GM12878 (cell line): Measurements from ENCODE around the gene NAAA.

Experiments
- BCLAF1 ChIP-seq: fragments of 450-650 bp; IDR thresholded peaks from 2 replicates; pipeline ENCODE4 v1.6.1; 2017; ENCODE audit warnings: antibody characterized with exemption, mild to moderate bottlenecking, moderate library complexity
- CBX3 ChIP-seq: fragments of 200-600 bp; sonication (generic); IDR thresholded peaks from 2 replicates; pipeline ENCODE4 v1.6.1; 2016; ENCODE audit warnings: low read depth, borderline replicate concordance
- CTCF ChIP-seq, 3 experiments: IDR thresholded peaks in 2 of 3; conservative IDR thresholded peaks in 1 of 3; 2 replicates each; pipeline ENCODE4 v1.5.1; 2011; ENCODE audit warnings: low read depth in 3 of 3, low read length in 3 of 3, mild to moderate bottlenecking in 3 of 3, control low read depth in 2 of 3, moderate library complexity in 2 of 3, inconsistent platforms in 1 of 3, mixed read lengths in 1 of 3; ENCODE audit not compliant: control insufficient read depth in 2 of 3, insufficient read depth in 1 of 3; ENCODE audit errors: extremely low read depth in 1 of 3
- EZH2 ChIP-seq: IDR thresholded peaks from 2 replicates; pipeline ENCODE4 v1.6.1; 2012; ENCODE audit warnings: low read depth, mild to moderate bottlenecking, control low read depth, inconsistent platforms, low read length, borderline replicate concordance; ENCODE audit not compliant: control insufficient read depth
- FOXK2 ChIP-seq: fragments of 450-650 bp; IDR thresholded peaks from 2 replicates; pipeline ENCODE4 v1.6.1; 2017; ENCODE audit warnings: mild to moderate bottlenecking, moderate library complexity
- NBN ChIP-seq: fragments of 450-650 bp; IDR thresholded peaks from 2 replicates; pipeline ENCODE4 v1.6.1; 2016
- NFYB ChIP-seq: IDR thresholded peaks from 2 replicates; pipeline ENCODE4 v1.6.1; 2011; ENCODE audit warnings: low read depth, mild to moderate bottlenecking, low read length, improper control_type of control experiment, moderate library complexity; ENCODE audit not compliant: insufficient read depth
- POLR2A ChIP-seq: IDR thresholded peaks from 2 replicates; pipeline ENCODE4 v1.6.1; 2011; ENCODE audit warnings: low read depth, mild to moderate bottlenecking, low read length
- RCOR1 ChIP-seq: conservative IDR thresholded peaks from 2 replicates; pipeline ENCODE4 v1.6.1; 2012; ENCODE audit warnings: low read depth, low read length, improper control_type of control experiment
- SREBF1 ChIP-seq: IDR thresholded peaks from 2 replicates; pipeline ENCODE4 v1.6.1; 2012; ENCODE audit warnings: mild to moderate bottlenecking, low read length
- USF1 ChIP-seq: IDR thresholded peaks from 2 replicates; pipeline ENCODE4 v1.6.1; 2011; ENCODE audit warnings: borderline replicate concordance, low read depth, mild to moderate bottlenecking, moderate library complexity, mixed read lengths, low read length; ENCODE audit not compliant: insufficient read depth; ENCODE audit errors: extremely low read length
- ZNF274 ChIP-seq: IDR thresholded peaks from one replicate; pipeline ENCODE4 v1.8.0; 2011; ENCODE audit not compliant: insufficient read length, insufficient read depth

- TF ChIP-seq NFYB = no peak
- TF ChIP-seq USF1 = no peak
- no peak for TF ChIP-seq CTCF (IDR thresholded peaks at IDR 0.05 in 2 of 3, conservative IDR thresholded peaks at IDR 0.05 in 1 of 3; ENCODE audit: control insufficient read depth in 2 of 3, extremely low read depth in 1 of 3, insufficient read depth in 1 of 3, low read depth in 3 of 3, low read length in 3 of 3)
- no peak for TF ChIP-seq RCOR1
- no peak for TF ChIP-seq POLR2A
- no peak for TF ChIP-seq CBX3
- no peak for TF ChIP-seq ZNF274
- TF ChIP-seq NBN = no peak
- TF ChIP-seq BCLAF1 = no peak
- no peak for TF ChIP-seq FOXK2
- no peak for TF ChIP-seq EZH2
- TF ChIP-seq SREBF1 = no peak
These were observed 51.1 kb downstream of the NAAA start for GRCh38 chr4:75889537-75890199.
